ENCODE results near the gene ELF1.

The ELF1 gene

GRCh38 chr13:40984668-40985366 is 34.3 kb downstream of the ELF1 start:
- no peak overlapping the region for H3K18ac ChIP-seq (ENCODE audit: low read depth in 1 of 2, low read length in 2 of 2)
- peaks cover 0 to 21% of the 10 kb centered on the region in 2 experiments for H3K36me3 ChIP-seq (ENCODE audit: control insufficient read depth in 1 of 2, insufficient read depth in 2 of 2, low read depth in 1 of 2, low read length in 2 of 2)
- H2BK120ac ChIP-seq (ENCODE audit: low read depth, low read length) = no peak overlapping the region
- no peak overlapping the region for H2BK5ac ChIP-seq (ENCODE audit: low read depth, low read length, poor library complexity, severe bottlenecking)
- H3K9ac ChIP-seq (ENCODE audit: low read length) = peak overlapping the region; percentile 76
- no peak overlapping the region for H4K8ac ChIP-seq (ENCODE audit: low read length)
- no peak overlapping the region for H2BK12ac ChIP-seq (ENCODE audit: low read length in 2 of 2)
- H3K27ac ChIP-seq (ENCODE audit: low read length, poor library complexity, severe bottlenecking) = no peak overlapping the region
- H4K91ac ChIP-seq (ENCODE audit: low read length) = no peak overlapping the region
- H2BK15ac ChIP-seq (ENCODE audit: low read depth, poor library complexity, severe bottlenecking) = no peak overlapping the region
- no peaks in the 10 kb centered on the region for H3K9me3 ChIP-seq (ENCODE audit: control insufficient read depth, low read length)
- H3K4me1 ChIP-seq (ENCODE audit: control insufficient read depth, insufficient read depth, low read depth, low read length) = no peaks in the 10 kb centered on the region
- no peak overlapping the region for H3K23ac ChIP-seq (ENCODE audit: low read length in 2 of 2)
- peaks cover 7% of the 10 kb centered on the region for H3K79me1 ChIP-seq (replicated peaks; ENCODE audit: low read length, poor library complexity, severe bottlenecking)
- H3K4ac ChIP-seq (ENCODE audit: low read depth in 1 of 2, low read length in 2 of 2) = no peak overlapping the region
- H3K4me2 ChIP-seq (ENCODE audit: low read length, poor library complexity, severe bottlenecking) = no peak overlapping the region
- peak overlapping the region in 1 of 2 experiments; percentile 73 for H3K4me3 ChIP-seq (ENCODE audit: insufficient read depth in 1 of 2, low read depth in 1 of 2, low read length in 2 of 2)
- no peak overlapping the region for H2AFZ ChIP-seq (ENCODE audit: low read depth, low read length)
- H2AK5ac ChIP-seq (ENCODE audit: low read length, severe bottlenecking) = no peak overlapping the region
- no peak overlapping the region for H3K14ac ChIP-seq (ENCODE audit: low read length in 2 of 2)
- H3K27me3 ChIP-seq (ENCODE audit: control insufficient read depth in 1 of 2, insufficient read depth in 1 of 2, low read length in 2 of 2) = no peaks in the 10 kb centered on the region
- DNase-seq = peak; percentile 47
- WGBS = 80% methylated on average over 2 of the region's 3 CpGs

- 89% methylated on average over 3 of the region's 4 CpGs for WGBS
- H3K4ac ChIP-seq (ENCODE audit: low read depth in 1 of 2, low read length in 2 of 2) = no peak overlapping the region
Observed at GRCh38 chr13:40983725-40984667, 35.1 kb downstream of the ELF1 start.

DNA sequence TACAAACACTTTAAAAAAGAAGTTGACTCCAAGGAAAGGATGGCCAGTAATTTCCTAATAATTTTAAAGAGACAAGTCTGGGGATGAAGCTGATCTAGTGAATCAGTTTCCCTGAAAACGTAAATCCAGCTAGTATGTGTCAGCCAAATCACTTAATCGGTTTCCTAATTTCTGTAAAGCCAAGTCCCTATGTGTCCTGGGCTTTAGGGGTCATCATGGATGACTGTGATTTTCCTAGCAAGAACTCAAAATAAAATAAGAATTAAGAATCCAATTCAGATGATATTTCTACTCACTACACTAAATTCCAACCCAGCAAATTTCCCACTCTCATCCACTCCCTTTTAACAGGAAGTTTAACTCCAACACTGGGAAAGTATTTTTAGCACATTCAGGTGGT is 35.9 kb downstream of the ELF1 start:
- Histone ChIP-seq H3K14ac (ENCODE audit: low read length in 2 of 2) (no peak overlapping the region), H4K91ac (ENCODE audit: low read length) (no peak overlapping the region), H4K8ac (ENCODE audit: low read length) (no peak overlapping the region), H3K23ac (ENCODE audit: low read length in 2 of 2) (no peak overlapping the region), H2BK5ac (ENCODE audit: low read depth, low read length, poor library complexity, severe bottlenecking) (no peak overlapping the region), H3K9me3 (ENCODE audit: control insufficient read depth, low read length) (no peaks in the 10 kb centered on the region), H2BK120ac (ENCODE audit: low read depth, low read length) (peak overlapping the region; percentile 34), H3K27ac (ENCODE audit: low read length, poor library complexity, severe bottlenecking) (no peak overlapping the region), H2AK5ac (ENCODE audit: low read length, severe bottlenecking) (no peak overlapping the region), H3K4me3 (ENCODE audit: insufficient read depth in 1 of 2, low read depth in 1 of 2, low read length in 2 of 2) (no peak overlapping the region), H3K36me3 (ENCODE audit: control insufficient read depth in 1 of 2, insufficient read depth in 2 of 2, low read depth in 1 of 2, low read length in 2 of 2) (peaks cover 0 to 22% of the 10 kb centered on the region in 2 experiments), H3K18ac (ENCODE audit: low read depth in 1 of 2, low read length in 2 of 2) (no peak overlapping the region), H3K4me2 (ENCODE audit: low read length, poor library complexity, severe bottlenecking) (no peak overlapping the region), H2BK15ac (ENCODE audit: low read depth, poor library complexity, severe bottlenecking) (no peak overlapping the region), H3K4ac (ENCODE audit: low read depth in 1 of 2, low read length in 2 of 2) (no peak overlapping the region), H2AFZ (ENCODE audit: low read depth, low read length) (no peak overlapping the region), H3K79me1 (replicated peaks; ENCODE audit: low read length, poor library complexity, severe bottlenecking) (peaks cover 4% of the 10 kb centered on the region), H3K27me3 (ENCODE audit: control insufficient read depth in 1 of 2, insufficient read depth in 1 of 2, low read length in 2 of 2) (no peaks in the 10 kb centered on the region), H2BK12ac (ENCODE audit: low read length in 2 of 2) (no peak overlapping the region), H3K4me1 (ENCODE audit: control insufficient read depth, insufficient read depth, low read depth, low read length) (no peaks in the 10 kb centered on the region), H3K9ac (ENCODE audit: low read length) (peak overlapping the region; percentile 76)
- DNase-seq = peak; percentile 56
- 43% methylated on average over 1 of the region's 2 CpGs for WGBS

More at GRCh38 chr13:40983725-40984667, 35.1 kb downstream of the ELF1 start:
- Histone ChIP-seq H3K14ac (ENCODE audit: low read length in 2 of 2) (no peak overlapping the region), H2AFZ (ENCODE audit: low read depth, low read length) (no peak overlapping the region), H4K91ac (ENCODE audit: low read length) (no peak overlapping the region), H3K23ac (ENCODE audit: low read length in 2 of 2) (peak overlapping the region in 1 of 2 experiments; percentile 96), H2BK12ac (ENCODE audit: low read length in 2 of 2) (no peak overlapping the region), H3K4me3 (ENCODE audit: insufficient read depth in 1 of 2, low read depth in 1 of 2, low read length in 2 of 2) (peak overlapping the region in 1 of 2 experiments; percentile 73), H3K4me2 (ENCODE audit: low read length, poor library complexity, severe bottlenecking) (no peak overlapping the region), H3K27me3 (ENCODE audit: control insufficient read depth in 1 of 2, insufficient read depth in 1 of 2, low read length in 2 of 2) (no peaks in the 10 kb centered on the region), H3K18ac (ENCODE audit: low read depth in 1 of 2, low read length in 2 of 2) (peak overlapping the region in 1 of 2 experiments; percentile 30), H2AK5ac (ENCODE audit: low read length, severe bottlenecking) (no peak overlapping the region), H2BK5ac (ENCODE audit: low read depth, low read length, poor library complexity, severe bottlenecking) (no peak overlapping the region), H3K4me1 (ENCODE audit: control insufficient read depth, insufficient read depth, low read depth, low read length) (no peaks in the 10 kb centered on the region), H4K8ac (ENCODE audit: low read length) (peak overlapping the region; percentile 28), H2BK120ac (ENCODE audit: low read depth, low read length) (peak overlapping the region; percentile 19), H3K9ac (ENCODE audit: low read length) (peak overlapping the region; percentile 76), H2BK15ac (ENCODE audit: low read depth, poor library complexity, severe bottlenecking) (no peak overlapping the region), H3K36me3 (ENCODE audit: control insufficient read depth in 1 of 2, insufficient read depth in 2 of 2, low read depth in 1 of 2, low read length in 2 of 2) (peaks cover 0 to 22% of the 10 kb centered on the region in 2 experiments), H3K9me3 (ENCODE audit: control insufficient read depth, low read length) (no peaks in the 10 kb centered on the region), H3K27ac (ENCODE audit: low read length, poor library complexity, severe bottlenecking) (no peak overlapping the region), H3K79me1 (replicated peaks; ENCODE audit: low read length, poor library complexity, severe bottlenecking) (peaks cover 7% of the 10 kb centered on the region)
- DNase-seq = no peak

- Histone ChIP-seq H4K8ac (ENCODE audit: low read length) (no peak overlapping the region), H3K9ac (ENCODE audit: low read length) (peak overlapping the region; percentile 76), H2BK15ac (ENCODE audit: low read depth, poor library complexity, severe bottlenecking) (no peak overlapping the region), H2AFZ (ENCODE audit: low read depth, low read length) (no peak overlapping the region), H2BK120ac (ENCODE audit: low read depth, low read length) (no peak overlapping the region), H3K27ac (ENCODE audit: low read length, poor library complexity, severe bottlenecking) (no peak overlapping the region), H3K18ac (ENCODE audit: low read depth in 1 of 2, low read length in 2 of 2) (no peak overlapping the region), H3K23ac (ENCODE audit: low read length in 2 of 2) (no peak overlapping the region), H3K4me3 (ENCODE audit: insufficient read depth in 1 of 2, low read depth in 1 of 2, low read length in 2 of 2) (no peak overlapping the region), H3K36me3 (ENCODE audit: control insufficient read depth in 1 of 2, insufficient read depth in 2 of 2, low read depth in 1 of 2, low read length in 2 of 2) (peaks cover 0 to 22% of the 10 kb centered on the region in 2 experiments), H2BK5ac (ENCODE audit: low read depth, low read length, poor library complexity, severe bottlenecking) (no peak overlapping the region), H3K4me1 (ENCODE audit: control insufficient read depth, insufficient read depth, low read depth, low read length) (no peaks in the 10 kb centered on the region), H3K14ac (ENCODE audit: low read length in 2 of 2) (no peak overlapping the region), H2AK5ac (ENCODE audit: low read length, severe bottlenecking) (no peak overlapping the region), H3K9me3 (ENCODE audit: control insufficient read depth, low read length) (no peaks in the 10 kb centered on the region), H3K4ac (ENCODE audit: low read depth in 1 of 2, low read length in 2 of 2) (no peak overlapping the region), H3K79me1 (replicated peaks; ENCODE audit: low read length, poor library complexity, severe bottlenecking) (peaks cover 4% of the 10 kb centered on the region), H3K4me2 (ENCODE audit: low read length, poor library complexity, severe bottlenecking) (no peak overlapping the region), H4K91ac (ENCODE audit: low read length) (no peak overlapping the region), H2BK12ac (ENCODE audit: low read length in 2 of 2) (no peak overlapping the region), H3K27me3 (ENCODE audit: control insufficient read depth in 1 of 2, insufficient read depth in 1 of 2, low read length in 2 of 2) (no peaks in the 10 kb centered on the region)
- DNase-seq = peak; percentile 91
- WGBS = 0% methylated on average over 1 of the region's 3 CpGs
Observed at GRCh38 chr13:40982772-40983171, 36.3 kb downstream of the ELF1 start.
